Urothelium cell line (cell line): ENCODE measurements around the gene EXOC4.
"Not testable (repeated sequence)": the region's sequence is repeated elsewhere in the genome, so short reads cannot be mapped to it uniquely, and the experiment has no call there.

Source experiments
- DNase-seq: peaks from one replicate; pipeline ENCODE4 v3.0.0; 2011; ENCODE audit warnings: low spot score, mixed read lengths
- FAIRE-seq: peaks from 2 replicates; lab custom pipeline; 2011; peaks lifted over from hg19 to GRCh38; lab: Jason Lieb, UNC

Gene EXOC4

GRCh38 chr7:133771788-133772419 lies 519.0 kb downstream of the EXOC4 start:
- FAIRE-seq: no peak
- DNase-seq: no peak

- FAIRE-seq (no peak), DNase-seq (no peak)
Observed at GRCh38 chr7:133773601-133774000, 520.7 kb downstream of the EXOC4 start.

- FAIRE-seq (no peak), DNase-seq (no peak)
Observed at GRCh38 chr7:133775201-133775600, 522.3 kb downstream of the EXOC4 start.

GRCh38 chr7:133776266-133776665 lies 523.4 kb downstream of the EXOC4 start:
- DNase-seq (no peak), FAIRE-seq (no peak)

- DNase-seq (no peak), FAIRE-seq (no peak)
Observed at GRCh38 chr7:133777701-133778100, 524.8 kb downstream of the EXOC4 start.

GRCh38 chr7:133778472-133778871 lies 525.6 kb downstream of the EXOC4 start:
- DNase-seq: no peak

GRCh38 chr7:133779538-133779937 lies 526.7 kb downstream of the EXOC4 start:
- not testable (repeated sequence) for FAIRE-seq, DNase-seq

More at GRCh38 chr7:133778472-133778871, 525.6 kb downstream of the EXOC4 start:
- no peak for FAIRE-seq

GRCh38 chr7:133780912-133781311 lies 528.0 kb downstream of the EXOC4 start:
- FAIRE-seq (no peak), DNase-seq (no peak)

GRCh38 chr7:133781486-133782090 lies 528.7 kb downstream of the EXOC4 start:
- DNase-seq (no peak), FAIRE-seq (no peak)

GRCh38 chr7:133782470-133782869 lies 529.6 kb downstream of the EXOC4 start:
- no peak for DNase-seq
- no peak for FAIRE-seq

GRCh38 chr7:133783276-133783675 lies 530.4 kb downstream of the EXOC4 start:
- DNase-seq (no peak), FAIRE-seq (no peak)

GRCh38 chr7:133784486-133785001 lies 531.7 kb downstream of the EXOC4 start:
- no peak for DNase-seq
- FAIRE-seq: no peak

GRCh38 chr7:133786401-133786937 lies 533.6 kb downstream of the EXOC4 start:
- no peak for FAIRE-seq
- no peak for DNase-seq

GRCh38 chr7:133789974-133790373 lies 537.1 kb downstream of the EXOC4 start:
- no peak for DNase-seq

GRCh38 chr7:133790911-133791310 lies 538.0 kb downstream of the EXOC4 start:
- FAIRE-seq (no peak), DNase-seq (no peak)

More at GRCh38 chr7:133789974-133790373, 537.1 kb downstream of the EXOC4 start:
- FAIRE-seq: no peak

GRCh38 chr7:133794479-133794878 lies 541.6 kb downstream of the EXOC4 start:
- no peak for FAIRE-seq
- DNase-seq: no peak

GRCh38 chr7:133795068-133795665 lies 542.3 kb downstream of the EXOC4 start:
- FAIRE-seq: no peak
- DNase-seq: no peak

- no peak for DNase-seq
- no peak for FAIRE-seq
Observed at GRCh38 chr7:133796782-133797745, 544.2 kb downstream of the EXOC4 start.

- DNase-seq: no peak
- FAIRE-seq: no peak
Observed at GRCh38 chr7:133797818-133798520, 545.1 kb downstream of the EXOC4 start.

GRCh38 chr7:133801341-133801740 lies 548.5 kb downstream of the EXOC4 start:
- DNase-seq (no peak), FAIRE-seq (no peak)
